GM18870 (cell line): ENCODE data around the gene VAV3.
"Not testable (repeated sequence)": the region's sequence is repeated elsewhere in the genome, so short reads cannot be mapped to it uniquely, and the experiment has no call there.

Source experiments
- ATAC-seq: cut with Tn5 transposase; IDR thresholded peaks from one replicate; pipeline ENCODE4 v1.9.1; 2021; ENCODE audit warnings: moderate library complexity; ENCODE audit not compliant: unreplicated experiment

The VAV3 gene

GRCh38 chr1:107895403-107896191 lies 69.4 kb downstream of the VAV3 start:
- ATAC-seq: no peak

- no peak for ATAC-seq
Measured at GRCh38 chr1:107894605-107895004, 70.4 kb downstream of the VAV3 start.

- ATAC-seq: not testable (repeated sequence)
Measured at GRCh38 chr1:107893350-107893749, 71.6 kb downstream of the VAV3 start.

GRCh38 chr1:107889524-107889923 lies 75.5 kb downstream of the VAV3 start:
- ATAC-seq: no peak

- ATAC-seq: no peak
Measured at GRCh38 chr1:107883562-107883961, 81.4 kb downstream of the VAV3 start.

- ATAC-seq: no peak
Measured at GRCh38 chr1:107879927-107880326, 85.1 kb downstream of the VAV3 start.

GRCh38 chr1:107879346-107879745 lies 85.6 kb downstream of the VAV3 start:
- no peak for ATAC-seq

- no peak for ATAC-seq
Measured at GRCh38 chr1:107877745-107878144, 87.2 kb downstream of the VAV3 start.

- ATAC-seq: no peak
Measured at GRCh38 chr1:107877092-107877491, 87.9 kb downstream of the VAV3 start.

- no peak for ATAC-seq
Measured at GRCh38 chr1:107875689-107876088, 89.3 kb downstream of the VAV3 start.

GRCh38 chr1:107874221-107874620 lies 90.8 kb downstream of the VAV3 start:
- ATAC-seq: no peak

- ATAC-seq: no peak
Measured at GRCh38 chr1:107871687-107872395, 93.1 kb downstream of the VAV3 start.

GRCh38 chr1:107871259-107871658 lies 93.7 kb downstream of the VAV3 start:
- ATAC-seq: no peak

- no peak for ATAC-seq
Measured at GRCh38 chr1:107870696-107871095, 94.3 kb downstream of the VAV3 start.

- ATAC-seq: no peak
Measured at GRCh38 chr1:107867897-107868296, 97.1 kb downstream of the VAV3 start.

- no peak for ATAC-seq
Measured at GRCh38 chr1:107867422-107867821, 97.6 kb downstream of the VAV3 start.

GRCh38 chr1:107866870-107867269 lies 98.1 kb downstream of the VAV3 start:
- no peak for ATAC-seq

GRCh38 chr1:107865627-107866026 lies 99.4 kb downstream of the VAV3 start:
- ATAC-seq: no peak

GRCh38 chr1:107863342-107863741 lies 101.6 kb downstream of the VAV3 start:
- ATAC-seq: no peak

GRCh38 chr1:107862064-107862463 lies 102.9 kb downstream of the VAV3 start:
- ATAC-seq: no peak

GRCh38 chr1:107858323-107858722 lies 106.7 kb downstream of the VAV3 start:
- no peak for ATAC-seq

GRCh38 chr1:107851418-107851817 lies 113.6 kb downstream of the VAV3 start:
- no peak for ATAC-seq
